ENCODE data around the gene PDE3A. TPM values are rescaled to one million over a fixed set of nuclear protein-coding genes. Genes with fewer than 3 reads are reported as not detected.
A peak's percentile ranks its signal among the peaks of the same experiment; 100 is the strongest.

The PDE3A gene
- total RNA-seq, 6 experiments from 2014 or later, result 0.02 to 0.07 (median 0.03) TPM; not detected in 3

DNA sequence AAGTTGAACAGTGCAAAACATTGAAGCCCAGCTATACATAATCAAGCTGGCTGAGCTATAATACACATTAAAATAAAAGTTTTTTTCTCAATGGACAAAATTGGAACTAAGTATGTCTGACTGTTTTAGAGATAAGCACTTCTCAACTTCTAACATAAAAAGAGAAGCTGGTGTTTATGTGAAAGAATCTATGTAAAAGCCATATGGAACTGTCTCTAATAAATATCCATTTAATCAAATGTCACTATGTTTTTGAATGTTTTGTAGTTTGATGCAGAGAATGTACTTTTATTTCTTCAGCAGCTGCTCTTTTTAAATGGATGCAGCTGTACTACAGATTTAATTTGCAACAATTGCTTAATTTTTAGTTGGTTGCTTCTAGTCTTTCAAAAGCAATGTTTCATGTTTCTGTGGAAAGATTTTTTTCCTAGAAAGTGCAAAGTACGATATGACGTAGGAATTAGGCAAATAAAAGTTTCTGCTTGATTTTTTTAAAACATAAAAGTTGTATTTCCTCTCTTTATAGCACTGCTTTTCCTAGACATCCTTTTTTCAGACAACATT is 114.2 kb downstream of the PDE3A start:
- peaks cover 39% of the 10 kb centered on the region for H3K4me1 Mint-ChIP-seq (ENCODE audit: low read depth)
- TF ChIP-seq, protein P1, sequence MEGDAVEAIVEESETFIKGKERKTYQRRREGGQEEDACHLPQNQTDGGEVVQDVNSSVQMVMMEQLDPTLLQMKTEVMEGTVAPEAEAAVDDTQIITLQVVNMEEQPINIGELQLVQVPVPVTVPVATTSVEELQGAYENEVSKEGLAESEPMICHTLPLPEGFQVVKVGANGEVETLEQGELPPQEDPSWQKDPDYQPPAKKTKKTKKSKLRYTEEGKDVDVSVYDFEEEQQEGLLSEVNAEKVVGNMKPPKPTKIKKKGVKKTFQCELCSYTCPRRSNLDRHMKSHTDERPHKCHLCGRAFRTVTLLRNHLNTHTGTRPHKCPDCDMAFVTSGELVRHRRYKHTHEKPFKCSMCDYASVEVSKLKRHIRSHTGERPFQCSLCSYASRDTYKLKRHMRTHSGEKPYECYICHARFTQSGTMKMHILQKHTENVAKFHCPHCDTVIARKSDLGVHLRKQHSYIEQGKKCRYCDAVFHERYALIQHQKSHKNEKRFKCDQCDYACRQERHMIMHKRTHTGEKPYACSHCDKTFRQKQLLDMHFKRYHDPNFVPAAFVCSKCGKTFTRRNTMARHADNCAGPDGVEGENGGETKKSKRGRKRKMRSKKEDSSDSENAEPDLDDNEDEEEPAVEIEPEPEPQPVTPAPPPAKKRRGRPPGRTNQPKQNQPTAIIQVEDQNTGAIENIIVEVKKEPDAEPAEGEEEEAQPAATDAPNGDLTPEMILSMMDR (IDR thresholded peaks at IDR 0.05), result no peak
- H3K27ac Mint-ChIP-seq, result no peak overlapping the region
- no peak for DNase-seq
- no peaks in the 10 kb centered on the region for H3K27me3 Mint-ChIP-seq (ENCODE audit: insufficient read depth)
- H3K4me3 Mint-ChIP-seq, result no peak overlapping the region
- no peaks in the 10 kb centered on the region for H3K9me3 Mint-ChIP-seq
- H3K36me3 Mint-ChIP-seq (ENCODE audit: low read depth), result no peaks in the 10 kb centered on the region

DNA sequence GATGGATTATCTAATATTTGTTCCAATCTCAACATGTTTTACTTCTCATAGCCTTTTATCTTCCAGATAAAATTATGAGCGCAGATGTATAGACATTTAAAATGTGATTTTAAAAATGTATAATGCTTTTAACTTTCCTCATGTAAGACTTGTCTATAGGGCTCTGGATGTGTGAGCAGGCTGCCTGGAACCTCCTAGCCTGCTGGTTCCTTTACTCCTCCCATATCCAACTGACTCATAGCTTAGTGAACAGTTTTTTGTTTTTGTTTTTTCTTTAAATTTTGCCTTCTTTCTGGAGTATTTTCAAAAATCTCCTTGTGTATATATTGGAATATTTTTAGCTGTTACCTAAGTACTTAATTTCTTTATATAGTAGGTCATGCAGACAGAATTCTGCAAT is 115.4 kb downstream of the PDE3A start:
- peak; percentile 16 for DNase-seq

DNA sequence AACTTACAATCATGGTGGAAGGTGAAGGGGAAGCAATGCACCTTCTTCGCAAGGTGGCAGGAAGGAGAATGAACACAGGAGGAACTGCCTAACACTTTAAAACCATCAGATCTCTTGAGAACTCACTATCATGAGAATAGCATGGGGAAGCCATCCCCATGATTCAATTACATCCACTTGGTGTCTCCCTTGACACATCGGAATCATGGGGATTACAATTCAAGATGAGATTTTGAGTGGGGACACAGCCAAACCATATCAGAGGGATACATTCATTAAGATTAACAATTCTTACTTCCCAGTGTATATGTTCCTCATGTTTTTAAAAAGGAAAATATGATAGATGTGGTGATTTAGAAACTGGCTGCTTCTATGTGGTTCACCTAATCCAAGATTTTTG is 117.9 kb downstream of the PDE3A start:
- H3K4me3 Mint-ChIP-seq, result peak overlapping the region; percentile 72; the same call in 1 of the 2 replicates
- no peaks in the 10 kb centered on the region for H3K27me3 Mint-ChIP-seq (ENCODE audit: insufficient read depth)
- H3K9me3 Mint-ChIP-seq, result no peaks in the 10 kb centered on the region
- TF ChIP-seq, protein P1 (IDR thresholded peaks at IDR 0.05), result peak; percentile 61
- peaks cover 71% of the 10 kb centered on the region for H3K4me1 Mint-ChIP-seq (ENCODE audit: low read depth)
- peaks cover 1% of the 10 kb centered on the region; the same call in 1 of the 2 replicates for H3K36me3 Mint-ChIP-seq (ENCODE audit: low read depth)
- peak; percentile 42 for DNase-seq
- H3K27ac Mint-ChIP-seq, result peak overlapping the region; percentile 35

More for the DNA sequence above, 115.4 kb downstream of the PDE3A start:
- no peak overlapping the region for H3K27ac Mint-ChIP-seq
- no peaks in the 10 kb centered on the region for H3K9me3 Mint-ChIP-seq
- TF ChIP-seq, protein P1 (IDR thresholded peaks at IDR 0.05), result no peak
- no peak overlapping the region for H3K4me3 Mint-ChIP-seq
- peaks cover 49% of the 10 kb centered on the region for H3K4me1 Mint-ChIP-seq (ENCODE audit: low read depth)
- H3K27me3 Mint-ChIP-seq (ENCODE audit: insufficient read depth), result no peaks in the 10 kb centered on the region
- no peaks in the 10 kb centered on the region for H3K36me3 Mint-ChIP-seq (ENCODE audit: low read depth)

DNA sequence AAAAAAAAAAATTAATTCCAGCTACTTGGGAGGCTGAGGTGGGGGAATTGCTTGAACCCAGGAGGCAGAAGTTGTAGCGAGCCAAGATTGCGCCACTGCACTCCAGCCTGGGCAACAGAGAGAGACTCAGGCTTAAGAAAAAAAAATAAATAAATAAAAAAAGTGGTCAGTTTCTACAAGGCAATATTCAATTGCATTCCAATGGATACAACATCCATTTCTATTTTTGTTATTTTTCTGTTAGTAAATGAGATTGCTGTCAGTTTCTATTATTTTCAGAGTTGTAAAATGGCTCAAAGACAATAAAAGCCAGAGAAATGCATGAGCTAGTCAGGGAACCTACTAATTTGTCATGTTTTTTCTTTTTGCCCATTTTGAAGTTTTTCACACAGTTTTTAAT is 119.2 kb downstream of the PDE3A start:
- H3K9me3 Mint-ChIP-seq, result no peaks in the 10 kb centered on the region
- TF ChIP-seq, protein P1 (IDR thresholded peaks at IDR 0.05), result no peak
- peaks cover 84% of the 10 kb centered on the region for H3K4me1 Mint-ChIP-seq (ENCODE audit: low read depth)
- 0 out of 2 replicates have a peak overlapping the region, but pooled peaks have one; percentile 35 for H3K27ac Mint-ChIP-seq
- DNase-seq, result peak; percentile 32
- H3K27me3 Mint-ChIP-seq (ENCODE audit: insufficient read depth), result peaks cover 2% of the 10 kb centered on the region
- H3K36me3 Mint-ChIP-seq (ENCODE audit: low read depth), result peaks cover 14% of the 10 kb centered on the region; the same call in 1 of the 2 replicates
- H3K4me3 Mint-ChIP-seq, result no peak overlapping the region

DNA sequence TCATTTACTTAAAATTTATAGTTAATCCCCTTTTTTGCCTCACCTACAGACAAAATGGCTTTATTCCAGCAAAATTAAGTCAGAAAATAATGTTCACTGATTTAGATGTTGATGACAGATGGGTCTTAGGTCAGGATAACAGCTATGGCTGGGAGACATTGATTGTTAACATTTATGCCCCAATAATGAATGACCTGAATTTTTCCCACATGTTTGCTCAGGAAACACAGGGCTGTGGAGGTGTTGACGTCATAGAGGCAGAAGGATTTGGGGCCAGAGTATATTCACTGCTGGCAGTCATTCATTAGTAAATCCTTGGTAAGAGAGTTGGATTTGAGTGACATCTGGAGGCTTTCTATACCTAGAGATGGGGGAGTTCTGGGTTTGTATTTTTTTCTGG is 121.3 kb downstream of the PDE3A start:
- TF ChIP-seq, protein P1 (IDR thresholded peaks at IDR 0.05), result no peak
- H3K36me3 Mint-ChIP-seq (ENCODE audit: low read depth), result peaks cover 14% of the 10 kb centered on the region; the same call in 1 of the 2 replicates
- H3K9me3 Mint-ChIP-seq, result no peaks in the 10 kb centered on the region
- H3K4me1 Mint-ChIP-seq (ENCODE audit: low read depth), result peaks cover 93% of the 10 kb centered on the region
- DNase-seq, result no peak
- peaks cover 3% of the 10 kb centered on the region for H3K27me3 Mint-ChIP-seq (ENCODE audit: insufficient read depth)
- H3K4me3 Mint-ChIP-seq, result no peak overlapping the region
- 0 out of 2 replicates have a peak overlapping the region, but pooled peaks have one; percentile 10 for H3K27ac Mint-ChIP-seq

All from HFFc6 (cell line).